Trophoblast cell (in vitro differentiated cells and primary cell): ENCODE measurements around the gene PHF11.

Source experiments
- DNase-seq, 2 donors: peaks; one replicate each; pipeline ENCODE4 v3.0.0-alpha.2; 2016
- H2AFZ ChIP-seq: 2 replicates; pipeline ENCODE4 v1.6.1; 2013; ENCODE audit warnings: low read length, moderate library complexity, mild to moderate bottlenecking; ENCODE audit not compliant: insufficient read depth, poor library complexity
- H2AK5ac ChIP-seq: 2 replicates; pipeline ENCODE4 v1.6.1; 2013; ENCODE audit warnings: mild to moderate bottlenecking, low read length
- H2BK120ac ChIP-seq: 2 replicates; pipeline ENCODE4 v1.6.1; 2013; ENCODE audit warnings: low read length, mild to moderate bottlenecking, moderate library complexity; ENCODE audit not compliant: insufficient read depth, poor library complexity
- H2BK12ac ChIP-seq: 2 replicates; pipeline ENCODE4 v1.6.1; 2013; ENCODE audit warnings: mild to moderate bottlenecking, low read length, moderate library complexity
- H2BK5ac ChIP-seq: 2 replicates; pipeline ENCODE4 v1.6.1; 2013; ENCODE audit warnings: low read length, low read depth, moderate library complexity, mild to moderate bottlenecking; ENCODE audit not compliant: poor library complexity
- H3K14ac ChIP-seq: 2 replicates; pipeline ENCODE4 v1.6.1; 2013; ENCODE audit warnings: mild to moderate bottlenecking, low read length
- H3K18ac ChIP-seq: 2 replicates; pipeline ENCODE4 v1.6.1; 2013; ENCODE audit warnings: mild to moderate bottlenecking, low read length
- H3K23ac ChIP-seq: 2 replicates; pipeline ENCODE4 v1.6.1; 2013; ENCODE audit warnings: low read length
- H3K27ac ChIP-seq: 2 replicates; pipeline ENCODE4 v1.5.1; 2013; ENCODE audit warnings: low read depth, mild to moderate bottlenecking, inconsistent platforms, low read length, moderate library complexity
- H3K27me3 ChIP-seq: 2 replicates; pipeline ENCODE4 v1.6.1; 2013; ENCODE audit warnings: inconsistent platforms, mild to moderate bottlenecking, low read length, moderate library complexity; ENCODE audit not compliant: insufficient read depth
- H3K36me3 ChIP-seq, 2 experiments: 1 replicate in 1 of 2; 2 replicates in 1 of 2; pipeline ENCODE4 v1.6.1; 2013; ENCODE audit warnings: low read length in 2 of 2, mild to moderate bottlenecking in 2 of 2, moderate library complexity in 1 of 2; ENCODE audit not compliant: insufficient read depth in 2 of 2, control insufficient read depth in 1 of 2
- H3K4ac ChIP-seq: 2 replicates; pipeline ENCODE4 v1.6.1; 2013; ENCODE audit warnings: low read depth, mild to moderate bottlenecking, low read length, moderate library complexity
- H3K4me1 ChIP-seq, 2 experiments: 1 replicate in 1 of 2; 2 replicates in 1 of 2; pipeline ENCODE4 v1.6.1; 2013; ENCODE audit warnings: low read length in 2 of 2, mild to moderate bottlenecking in 2 of 2, moderate library complexity in 1 of 2; ENCODE audit not compliant: insufficient read depth in 2 of 2, control insufficient read depth in 1 of 2
- H3K4me2 ChIP-seq: 2 replicates; pipeline ENCODE4 v1.6.1; 2013; ENCODE audit warnings: inconsistent platforms, mild to moderate bottlenecking, low read length, moderate library complexity
- H3K4me3 ChIP-seq: 2 replicates; pipeline ENCODE4 v1.5.1; 2013; ENCODE audit warnings: mild to moderate bottlenecking, low read depth, low read length, inconsistent platforms
- H3K79me1 ChIP-seq: one replicate; pipeline ENCODE4 v1.6.1; 2013; ENCODE audit warnings: low read length
- H3K79me2 ChIP-seq: 2 replicates; pipeline ENCODE4 v1.6.1; 2013; ENCODE audit warnings: low read length, mild to moderate bottlenecking; ENCODE audit not compliant: control insufficient read depth, insufficient read depth, poor library complexity
- H3K9ac ChIP-seq: 2 replicates; pipeline ENCODE4 v1.6.1; 2013; ENCODE audit warnings: mild to moderate bottlenecking, low read length
- H3K9me3 ChIP-seq: 2 replicates; pipeline ENCODE4 v1.6.1; 2013; ENCODE audit warnings: low read depth, mild to moderate bottlenecking, control low read depth, inconsistent platforms, low read length; ENCODE audit not compliant: insufficient read depth
- H4K12ac ChIP-seq: 2 replicates; pipeline ENCODE4 v1.6.1; 2013; ENCODE audit warnings: low read depth, mild to moderate bottlenecking, low read length, moderate library complexity
- H4K8ac ChIP-seq: 2 replicates; pipeline ENCODE4 v1.6.1; 2013; ENCODE audit warnings: low read depth, mild to moderate bottlenecking, low read length, moderate library complexity
- H4K91ac ChIP-seq: one replicate; pipeline ENCODE4 v1.6.1; 2013; ENCODE audit warnings: low read depth, mild to moderate bottlenecking, low read length, moderate library complexity
- WGBS: extraction: QIAGEN DNeasy Blood & Tissue Kit; methylation state at CpG from one replicate; pipeline ENCODE4 v1.1.7; 2013; ENCODE audit warnings: missing lambda C conversion rate; ENCODE audit not compliant: insufficient read length, insufficient coverage; ENCODE audit errors: extremely low coverage; 5-methylcytosine and 5-hydroxymethylcytosine counted together

PHF11 gene

DNA sequence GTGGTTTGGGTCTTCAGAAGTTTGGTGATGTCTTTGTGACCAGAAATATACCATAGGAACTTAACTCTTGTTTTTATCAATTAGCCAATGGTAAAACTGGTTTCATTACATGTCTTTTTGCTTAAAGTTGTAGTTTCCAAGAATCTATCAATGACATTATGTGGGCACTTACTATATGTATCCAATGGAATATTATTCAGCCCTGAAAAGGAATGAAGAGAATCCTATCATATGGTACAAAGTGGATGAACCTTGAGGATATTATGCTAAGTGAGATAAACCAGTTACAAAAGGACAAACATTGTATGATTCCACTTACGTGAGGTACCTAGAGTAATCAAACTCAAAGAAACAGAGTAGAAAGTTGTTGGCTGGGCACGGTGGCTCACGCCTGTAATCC lies 63.3 kb downstream of the PHF11 start:
- Histone ChIP-seq H3K36me3 (peaks cover 6 to 7% of the 10 kb centered on the region in 2 experiments), H3K4ac (no peak overlapping the region), H2AK5ac (no peak overlapping the region), H3K14ac (no peak overlapping the region), H3K9ac (no peak overlapping the region), H3K79me1 (no peaks in the 10 kb centered on the region), H3K23ac (no peak overlapping the region), H4K12ac (no peak overlapping the region), H4K8ac (no peak overlapping the region), H3K4me2 (no peak overlapping the region), H2AFZ (no peak overlapping the region), H3K18ac (no peak overlapping the region), H3K27me3 (no peaks in the 10 kb centered on the region), H3K9me3 (no peaks in the 10 kb centered on the region), H4K91ac (no peak overlapping the region), H2BK5ac (no peak overlapping the region), H3K4me1 (peaks cover 0 to 9% of the 10 kb centered on the region in 2 experiments), H2BK12ac (no peak overlapping the region), H2BK120ac (no peak overlapping the region), H3K4me3 (no peak overlapping the region), H3K27ac (no peak overlapping the region), H3K79me2 (no peaks in the 10 kb centered on the region)
- no peak for DNase-seq
- no CpG with 5 or more reads among the region's 3 CpGs for WGBS

- no CpG with 5 or more reads among the region's 10 CpGs for WGBS
- no peak overlapping the region for H2BK120ac ChIP-seq
- no peaks in the 10 kb centered on the region for H3K9me3 ChIP-seq
These were observed 64.7 kb downstream of the PHF11 start for GRCh38 chr13:49560270-49561061.

DNA sequence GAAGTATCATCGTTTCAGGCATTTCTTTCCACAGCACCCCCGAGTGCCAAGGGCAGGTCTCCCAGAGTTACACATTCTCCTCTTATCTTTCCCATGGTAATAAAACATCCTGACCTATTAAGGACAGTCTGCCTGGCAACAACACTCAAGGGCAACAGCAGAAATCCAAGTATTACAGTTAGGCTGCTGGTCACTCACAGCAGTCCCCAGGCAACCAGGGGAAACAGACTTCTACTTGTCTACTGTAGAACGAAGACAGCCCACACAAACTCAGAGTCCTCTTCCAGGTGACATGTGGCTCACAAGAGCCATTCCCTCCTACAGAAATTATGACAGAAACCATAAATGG lies 65.3 kb downstream of the PHF11 start:
- WGBS: no CpG with 5 or more reads among the region's 3 CpGs
- no peak overlapping the region for H2BK120ac ChIP-seq
- H3K9ac ChIP-seq: no peak overlapping the region
- H3K18ac ChIP-seq: no peak overlapping the region
- no peaks in the 10 kb centered on the region for H3K9me3 ChIP-seq
- no peak overlapping the region for H3K4me3 ChIP-seq
- no peak overlapping the region for H2BK12ac ChIP-seq
- peaks cover 0 to 9% of the 10 kb centered on the region in 2 experiments for H3K4me1 ChIP-seq
- DNase-seq: no peak
- H2BK5ac ChIP-seq: no peak overlapping the region
- no peak overlapping the region for H2AFZ ChIP-seq
- H3K79me1 ChIP-seq: no peaks in the 10 kb centered on the region
- H2AK5ac ChIP-seq: no peak overlapping the region
- no peak overlapping the region for H3K27ac ChIP-seq
- no peak overlapping the region for H3K4me2 ChIP-seq
- no peaks in the 10 kb centered on the region for H3K79me2 ChIP-seq
- no peak overlapping the region for H4K91ac ChIP-seq
- H4K8ac ChIP-seq: no peak overlapping the region
- H3K14ac ChIP-seq: no peak overlapping the region
- no peak overlapping the region for H4K12ac ChIP-seq
- peaks cover 8 to 15% of the 10 kb centered on the region in 2 experiments for H3K36me3 ChIP-seq
- no peak overlapping the region for H3K23ac ChIP-seq
- H3K4ac ChIP-seq: no peak overlapping the region
- H3K27me3 ChIP-seq: no peaks in the 10 kb centered on the region

More at GRCh38 chr13:49560270-49561061, 64.7 kb downstream of the PHF11 start:
- H3K14ac ChIP-seq: no peak overlapping the region
- no peak overlapping the region for H2BK5ac ChIP-seq
- no peak overlapping the region for H3K4ac ChIP-seq
- H4K8ac ChIP-seq: no peak overlapping the region
- no peak overlapping the region for H3K27ac ChIP-seq
- H3K36me3 ChIP-seq: peaks cover 8 to 14% of the 10 kb centered on the region in 2 experiments
- no peak overlapping the region for H3K4me2 ChIP-seq
- peak; percentile 66 to 72 for DNase-seq
- H3K79me2 ChIP-seq: no peaks in the 10 kb centered on the region
- H4K12ac ChIP-seq: no peak overlapping the region
- no peak overlapping the region for H3K23ac ChIP-seq
- H3K4me3 ChIP-seq: no peak overlapping the region
- no peak overlapping the region for H2BK12ac ChIP-seq
- no peak overlapping the region for H2AK5ac ChIP-seq
- H3K9ac ChIP-seq: no peak overlapping the region
- no peak overlapping the region for H4K91ac ChIP-seq
- H3K18ac ChIP-seq: no peak overlapping the region
- peaks cover 0 to 9% of the 10 kb centered on the region in 2 experiments for H3K4me1 ChIP-seq
- H2AFZ ChIP-seq: no peak overlapping the region
- no peaks in the 10 kb centered on the region for H3K79me1 ChIP-seq
- H3K27me3 ChIP-seq: no peaks in the 10 kb centered on the region

- WGBS: no CpG with 5 or more reads among the region's 5 CpGs
- no peak overlapping the region for H3K4me3 ChIP-seq
- peak; percentile 24 to 68 for DNase-seq
- no peak overlapping the region for H2AK5ac ChIP-seq
- no peak overlapping the region for H2BK5ac ChIP-seq
- H3K4me1 ChIP-seq: peaks cover 0 to 9% of the 10 kb centered on the region in 2 experiments
- H2AFZ ChIP-seq: no peak overlapping the region
- no peak overlapping the region for H3K4ac ChIP-seq
- H4K8ac ChIP-seq: no peak overlapping the region
- H3K9ac ChIP-seq: no peak overlapping the region
- no peak overlapping the region for H4K12ac ChIP-seq
- no peaks in the 10 kb centered on the region for H3K79me1 ChIP-seq
- H3K27ac ChIP-seq: no peak overlapping the region
- H3K27me3 ChIP-seq: no peaks in the 10 kb centered on the region
- no peaks in the 10 kb centered on the region for H3K9me3 ChIP-seq
- no peak overlapping the region for H3K23ac ChIP-seq
- H3K36me3 ChIP-seq: peaks cover 7 to 10% of the 10 kb centered on the region in 2 experiments
- no peak overlapping the region for H4K91ac ChIP-seq
- H3K14ac ChIP-seq: no peak overlapping the region
- H3K79me2 ChIP-seq: no peaks in the 10 kb centered on the region
- H3K4me2 ChIP-seq: no peak overlapping the region
- H2BK12ac ChIP-seq: no peak overlapping the region
- no peak overlapping the region for H3K18ac ChIP-seq
- H2BK120ac ChIP-seq: no peak overlapping the region
These were observed 67.8 kb downstream of the PHF11 start for GRCh38 chr13:49563516-49563915.
